GM12891 (cell line): ENCODE measurements around the gene BRIP1.

Source experiments
- POLR2A ChIP-seq: IDR thresholded peaks from 2 replicates; pipeline ENCODE4 v1.6.1; 2011; ENCODE audit warnings: low read depth, low read length, control low read depth
- POLR2AphosphoS5 ChIP-seq: IDR thresholded peaks from 2 replicates; pipeline ENCODE4 v1.6.1; 2011; ENCODE audit warnings: low read depth, low read length, control low read depth
- SPI1 ChIP-seq: IDR thresholded peaks from 2 replicates; pipeline ENCODE4 v1.6.1; 2011; ENCODE audit warnings: low read depth, low read length, control low read depth
- TAF1 ChIP-seq: IDR thresholded peaks from 2 replicates; pipeline ENCODE4 v1.6.1; 2011; ENCODE audit warnings: low read depth, low read length, control low read depth

DNA sequence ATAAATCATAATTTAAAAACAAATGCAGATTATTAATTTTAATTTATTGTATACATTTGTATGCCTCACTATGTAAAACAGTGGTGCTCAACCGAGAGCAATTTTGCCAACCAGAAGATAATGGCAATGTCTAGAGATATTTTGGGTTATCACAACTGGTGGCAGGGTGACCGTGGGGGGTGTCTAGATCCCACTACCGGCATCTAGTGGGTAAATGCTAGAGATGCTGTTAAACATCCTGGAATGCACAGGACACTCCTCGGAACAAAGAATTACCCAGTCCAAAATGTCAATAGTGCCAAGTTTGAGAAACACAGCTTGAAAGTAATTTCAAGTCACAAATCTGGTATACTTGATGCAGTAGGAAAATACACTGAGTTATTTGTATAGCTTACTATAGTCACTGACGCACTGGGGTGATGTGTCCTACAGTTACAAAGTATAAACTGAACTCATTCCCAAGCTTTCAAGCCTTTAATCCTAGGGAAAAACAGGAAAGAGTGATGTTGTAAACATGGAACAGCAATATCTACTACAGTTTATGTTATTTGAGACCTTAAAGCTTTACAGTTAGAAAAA lies 133.5 kb downstream of the BRIP1 start:
- TF ChIP-seq POLR2A = no peak
- TF ChIP-seq POLR2AphosphoS5 = no peak
- TF ChIP-seq SPI1 = no peak
- no peak for TF ChIP-seq TAF1
